IMR-90 (cell line): ENCODE measurements around the gene RTEL1.

ENCODE experiments used
- TF ChIP-seq, protein P1 (sequence below): fragments of 150-350 bp; IDR thresholded peaks from 2 replicates; pipeline ENCODE4 v1.6.1; 2017; ENCODE audit warnings: mild to moderate bottlenecking, antibody characterized with exemption, low read length, low read depth
- TF ChIP-seq, protein P2 (sequence below): conservative IDR thresholded peaks from 2 replicates; pipeline ENCODE4 v1.5.1; 2012; ENCODE audit warnings: mild to moderate bottlenecking, low read depth, low read length, improper control_type of control experiment

DNA sequence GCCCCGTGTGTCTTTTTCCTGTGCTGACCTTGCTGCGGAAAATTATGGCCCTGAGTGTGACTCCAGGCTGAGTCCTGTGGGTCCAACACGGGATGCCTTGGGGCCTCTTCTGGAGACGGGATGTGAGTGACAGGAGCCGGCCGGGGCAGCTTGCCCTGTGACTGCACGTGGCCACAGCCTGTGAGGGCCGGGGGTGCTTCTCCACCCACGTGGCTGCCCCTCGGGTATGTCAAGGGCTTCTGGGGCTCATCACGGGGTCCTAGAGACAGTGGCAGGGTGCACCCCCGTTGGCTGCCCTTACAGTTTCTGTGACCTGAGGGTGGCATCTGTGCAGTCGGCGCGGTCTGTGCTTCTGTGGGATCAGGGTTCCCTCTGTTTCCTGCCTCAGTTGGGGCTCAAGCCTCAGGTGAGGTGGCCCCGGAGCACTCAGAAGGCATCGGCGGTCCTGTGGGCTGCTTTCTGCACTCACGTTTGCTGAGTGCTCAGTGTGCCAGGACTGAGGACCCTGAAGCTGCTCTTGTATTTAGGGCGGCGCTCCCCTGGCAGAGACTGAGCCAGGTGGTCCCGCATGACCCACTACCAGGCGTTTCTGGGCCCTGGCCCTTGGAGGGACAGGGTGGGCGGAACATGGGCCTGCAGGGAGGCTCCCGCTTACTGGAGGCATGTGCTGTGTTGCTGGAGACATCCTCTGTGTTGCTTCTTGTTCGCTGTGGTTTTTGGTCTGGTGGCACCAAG, 5.4 kb downstream of the RTEL1 start:
- TF ChIP-seq, protein P1, sequence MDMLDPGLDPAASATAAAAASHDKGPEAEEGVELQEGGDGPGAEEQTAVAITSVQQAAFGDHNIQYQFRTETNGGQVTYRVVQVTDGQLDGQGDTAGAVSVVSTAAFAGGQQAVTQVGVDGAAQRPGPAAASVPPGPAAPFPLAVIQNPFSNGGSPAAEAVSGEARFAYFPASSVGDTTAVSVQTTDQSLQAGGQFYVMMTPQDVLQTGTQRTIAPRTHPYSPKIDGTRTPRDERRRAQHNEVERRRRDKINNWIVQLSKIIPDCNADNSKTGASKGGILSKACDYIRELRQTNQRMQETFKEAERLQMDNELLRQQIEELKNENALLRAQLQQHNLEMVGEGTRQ, result no peak
- TF ChIP-seq, protein P2, sequence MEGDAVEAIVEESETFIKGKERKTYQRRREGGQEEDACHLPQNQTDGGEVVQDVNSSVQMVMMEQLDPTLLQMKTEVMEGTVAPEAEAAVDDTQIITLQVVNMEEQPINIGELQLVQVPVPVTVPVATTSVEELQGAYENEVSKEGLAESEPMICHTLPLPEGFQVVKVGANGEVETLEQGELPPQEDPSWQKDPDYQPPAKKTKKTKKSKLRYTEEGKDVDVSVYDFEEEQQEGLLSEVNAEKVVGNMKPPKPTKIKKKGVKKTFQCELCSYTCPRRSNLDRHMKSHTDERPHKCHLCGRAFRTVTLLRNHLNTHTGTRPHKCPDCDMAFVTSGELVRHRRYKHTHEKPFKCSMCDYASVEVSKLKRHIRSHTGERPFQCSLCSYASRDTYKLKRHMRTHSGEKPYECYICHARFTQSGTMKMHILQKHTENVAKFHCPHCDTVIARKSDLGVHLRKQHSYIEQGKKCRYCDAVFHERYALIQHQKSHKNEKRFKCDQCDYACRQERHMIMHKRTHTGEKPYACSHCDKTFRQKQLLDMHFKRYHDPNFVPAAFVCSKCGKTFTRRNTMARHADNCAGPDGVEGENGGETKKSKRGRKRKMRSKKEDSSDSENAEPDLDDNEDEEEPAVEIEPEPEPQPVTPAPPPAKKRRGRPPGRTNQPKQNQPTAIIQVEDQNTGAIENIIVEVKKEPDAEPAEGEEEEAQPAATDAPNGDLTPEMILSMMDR, result no peak
